ENCODE data around the gene C16orf82.

Gene C16orf82

GRCh38 chr16:27114006-27114405, 47.3 kb downstream of the C16orf82 start:
- Histone ChIP-seq H3K4me3 (replicated peaks; ENCODE audit: low read depth, low read length) (no peak overlapping the region), H3K27me3 (replicated peaks; ENCODE audit: control insufficient read depth, insufficient read depth, low read length) (no peaks in the 10 kb centered on the region), H3K36me3 (ENCODE audit: control insufficient read depth, insufficient read depth, low read length) (no peaks in the 10 kb centered on the region)
- no peak for DNase-seq (ENCODE audit: extremely low read depth, insufficient read length)
- TF ChIP-seq, protein P1, sequence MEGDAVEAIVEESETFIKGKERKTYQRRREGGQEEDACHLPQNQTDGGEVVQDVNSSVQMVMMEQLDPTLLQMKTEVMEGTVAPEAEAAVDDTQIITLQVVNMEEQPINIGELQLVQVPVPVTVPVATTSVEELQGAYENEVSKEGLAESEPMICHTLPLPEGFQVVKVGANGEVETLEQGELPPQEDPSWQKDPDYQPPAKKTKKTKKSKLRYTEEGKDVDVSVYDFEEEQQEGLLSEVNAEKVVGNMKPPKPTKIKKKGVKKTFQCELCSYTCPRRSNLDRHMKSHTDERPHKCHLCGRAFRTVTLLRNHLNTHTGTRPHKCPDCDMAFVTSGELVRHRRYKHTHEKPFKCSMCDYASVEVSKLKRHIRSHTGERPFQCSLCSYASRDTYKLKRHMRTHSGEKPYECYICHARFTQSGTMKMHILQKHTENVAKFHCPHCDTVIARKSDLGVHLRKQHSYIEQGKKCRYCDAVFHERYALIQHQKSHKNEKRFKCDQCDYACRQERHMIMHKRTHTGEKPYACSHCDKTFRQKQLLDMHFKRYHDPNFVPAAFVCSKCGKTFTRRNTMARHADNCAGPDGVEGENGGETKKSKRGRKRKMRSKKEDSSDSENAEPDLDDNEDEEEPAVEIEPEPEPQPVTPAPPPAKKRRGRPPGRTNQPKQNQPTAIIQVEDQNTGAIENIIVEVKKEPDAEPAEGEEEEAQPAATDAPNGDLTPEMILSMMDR (IDR thresholded peaks at IDR 0.05; ENCODE audit: insufficient read depth, low read length, poor library complexity, severe bottlenecking): no peak

- Histone ChIP-seq H3K4me3 (replicated peaks; ENCODE audit: low read depth, low read length) (no peak overlapping the region), H3K36me3 (ENCODE audit: control insufficient read depth, insufficient read depth, low read length) (no peaks in the 10 kb centered on the region), H3K27me3 (replicated peaks; ENCODE audit: control insufficient read depth, insufficient read depth, low read length) (no peaks in the 10 kb centered on the region)
- DNase-seq (ENCODE audit: extremely low read depth, insufficient read length): no peak
- TF ChIP-seq, protein P1 (IDR thresholded peaks at IDR 0.05; ENCODE audit: insufficient read depth, low read length, poor library complexity, severe bottlenecking): no peak
Measured at GRCh38 chr16:27118526-27118925, 51.8 kb downstream of the C16orf82 start.
